Erythroblast (primary cell): Measurements from ENCODE around the gene ULK4.

Source experiments
- DNase-seq, 2 experiments: peaks; one replicate each; lab custom pipeline; 2025; lab: John Stamatoyannopoulos, UW
- GATA1 ChIP-seq: IDR thresholded peaks from 2 replicates; pipeline ENCODE4 v1.6.1; 2011; ENCODE audit warnings: low read depth, mild to moderate bottlenecking, control low read depth, low read length, moderate library complexity
- POLR2A ChIP-seq: IDR thresholded peaks from 2 replicates; pipeline ENCODE4 v1.6.1; 2011; ENCODE audit warnings: mild to moderate bottlenecking, low read length

Gene ULK4

DNA sequence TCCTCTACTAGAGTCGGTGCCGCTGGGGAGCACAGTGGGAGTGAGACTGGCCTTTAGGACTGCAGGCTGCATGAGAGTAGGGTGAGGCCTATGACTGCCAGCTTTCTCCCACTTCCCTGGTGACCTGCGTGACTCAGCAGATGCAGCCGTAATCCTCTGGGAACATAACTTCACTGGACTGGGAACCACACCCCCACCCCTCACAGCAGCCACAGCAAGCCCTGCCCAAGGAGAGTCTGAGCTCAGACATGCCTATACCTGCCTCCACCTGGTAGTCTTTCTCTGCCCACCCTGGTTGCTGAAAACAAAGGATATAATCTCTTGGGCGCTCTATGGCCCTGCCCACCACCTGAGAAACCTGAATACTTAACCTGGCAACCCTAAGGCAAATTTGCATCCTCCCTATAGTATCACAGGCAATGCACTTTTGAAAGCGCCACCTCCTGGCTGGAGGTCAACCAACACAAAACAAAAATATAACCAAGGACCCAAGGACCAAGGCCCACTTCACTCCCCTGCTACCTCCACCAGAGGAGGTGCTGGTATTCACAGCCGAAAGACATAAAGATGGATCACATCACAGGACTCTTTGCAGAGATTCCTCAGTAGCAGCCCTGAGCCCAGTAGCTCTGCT lies 453.7 kb downstream of the ULK4 start:
- DNase-seq = no peak
- no peak for TF ChIP-seq POLR2A
- TF ChIP-seq GATA1 = no peak

DNA sequence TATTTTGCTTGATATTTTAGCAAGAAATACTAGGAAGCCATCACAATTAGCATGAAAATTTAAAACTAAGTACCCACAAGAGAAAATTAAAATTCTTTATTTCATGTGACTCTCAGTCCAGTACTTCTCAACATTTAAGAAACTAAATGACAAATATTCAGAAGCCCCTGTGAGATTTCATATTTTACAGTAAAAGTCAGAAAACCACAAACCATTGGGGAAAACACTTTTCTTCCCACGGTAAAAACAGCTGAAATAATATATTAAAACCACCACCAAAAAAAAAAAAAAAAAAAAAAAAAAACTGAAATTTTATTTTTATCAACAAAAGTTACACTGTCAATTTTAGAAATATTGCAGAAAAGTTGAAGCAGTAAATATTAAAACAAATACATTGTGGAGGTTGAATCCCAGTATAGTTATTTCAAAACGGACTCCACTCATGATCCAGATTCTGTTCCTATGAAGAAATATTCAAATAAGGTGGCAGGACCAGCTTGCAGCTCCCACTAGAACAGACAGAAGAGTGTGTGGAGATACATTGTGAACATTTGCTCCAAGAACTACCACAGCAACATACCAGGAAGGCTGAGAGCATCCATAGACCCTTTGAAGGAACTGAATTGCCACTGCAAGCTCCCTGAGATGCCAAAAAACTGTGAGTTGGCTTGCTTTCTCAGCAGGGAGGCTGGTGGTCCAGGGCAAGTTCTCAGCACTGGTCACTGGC lies 454.4 kb downstream of the ULK4 start:
- TF ChIP-seq POLR2A (no peak), GATA1 (no peak)
- DNase-seq = no peak

DNA sequence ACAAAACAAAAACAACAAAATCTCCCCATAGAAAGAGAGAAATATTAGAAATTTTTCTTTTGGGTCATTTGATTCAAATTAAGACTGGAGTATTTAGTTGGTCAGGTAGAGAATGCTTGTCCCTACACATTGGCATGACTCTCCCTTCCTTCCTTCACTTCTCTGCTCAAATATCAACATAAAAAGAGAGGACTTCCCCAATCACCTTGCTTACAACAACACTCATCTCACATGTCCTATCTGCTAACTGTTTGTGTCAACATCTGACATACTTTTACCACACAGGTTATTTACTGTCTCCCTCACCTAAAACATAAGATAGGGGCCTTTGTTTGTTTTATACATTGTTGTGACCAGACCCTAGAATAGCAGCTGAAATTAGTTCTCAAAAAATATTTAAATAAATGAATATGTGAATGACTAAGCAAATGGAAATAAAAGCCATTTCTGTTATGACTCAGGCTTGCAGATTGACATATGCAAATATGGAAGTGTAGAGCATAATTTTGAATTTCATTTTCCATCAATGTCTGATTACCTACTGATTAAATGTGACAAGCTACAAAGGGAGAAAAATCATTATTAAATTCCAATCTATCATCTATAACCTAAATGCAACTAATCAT lies 457.8 kb downstream of the ULK4 start:
- TF ChIP-seq POLR2A (no peak), GATA1 (no peak)
- DNase-seq = no peak

DNA sequence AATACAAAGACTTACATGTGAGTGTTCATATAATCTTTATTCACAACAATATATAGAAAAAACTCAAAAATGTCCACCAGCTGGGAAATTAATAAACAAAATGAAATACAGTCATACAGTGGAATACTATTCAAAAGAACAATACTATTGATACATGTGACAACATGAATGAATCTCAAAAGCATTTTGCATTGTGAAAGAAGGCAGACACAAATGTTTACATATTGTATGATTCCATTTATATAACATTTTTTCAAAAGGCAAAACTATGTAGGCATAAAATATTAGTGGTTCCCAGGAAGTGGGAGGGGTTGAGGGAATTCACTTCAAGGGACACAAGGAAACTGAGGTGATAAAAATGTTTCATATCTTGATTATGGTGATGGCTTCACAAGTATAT lies 459.4 kb downstream of the ULK4 start:
- no peak for TF ChIP-seq GATA1
- TF ChIP-seq POLR2A = no peak
- DNase-seq = no peak

DNA sequence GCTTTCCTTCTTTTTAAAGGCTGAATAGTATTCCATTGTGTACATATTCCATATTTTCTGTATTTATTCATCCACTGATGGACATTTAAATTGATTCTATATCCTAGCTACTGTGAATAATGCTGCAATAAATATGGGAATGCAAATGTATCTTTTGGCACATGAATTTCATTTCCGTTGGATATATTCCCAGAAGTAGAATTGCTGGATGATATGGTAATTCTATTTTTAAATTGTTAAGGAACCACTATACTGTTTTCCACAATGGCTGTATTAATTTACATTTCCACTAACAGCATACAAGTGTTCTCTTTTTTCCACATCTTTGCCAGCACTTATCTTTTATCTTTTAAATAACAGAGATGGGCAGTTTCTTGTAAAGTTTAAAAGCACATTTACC lies 459.9 kb downstream of the ULK4 start:
- DNase-seq = no peak
- no peak for TF ChIP-seq GATA1
- no peak for TF ChIP-seq POLR2A

DNA sequence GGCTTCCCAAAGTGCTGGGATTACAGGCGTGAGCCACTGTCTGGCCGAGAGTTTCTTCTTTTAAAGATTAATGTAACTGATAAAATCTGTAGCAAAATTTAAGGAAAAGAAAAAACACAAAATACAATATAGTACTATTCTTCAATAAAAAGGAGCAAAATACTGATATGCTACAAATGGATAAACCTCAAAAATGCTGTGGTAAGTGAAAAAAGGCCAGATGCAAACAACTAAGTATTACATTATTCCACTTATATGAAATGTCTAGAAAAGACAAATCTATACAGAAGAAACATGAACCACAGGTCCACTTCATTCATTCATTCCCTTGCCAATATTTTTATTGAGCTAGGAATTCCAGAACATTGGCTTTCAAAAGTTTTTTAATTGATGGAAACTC lies 463.1 kb downstream of the ULK4 start:
- DNase-seq = no peak
- no peak for TF ChIP-seq POLR2A
- TF ChIP-seq GATA1 = no peak

DNA sequence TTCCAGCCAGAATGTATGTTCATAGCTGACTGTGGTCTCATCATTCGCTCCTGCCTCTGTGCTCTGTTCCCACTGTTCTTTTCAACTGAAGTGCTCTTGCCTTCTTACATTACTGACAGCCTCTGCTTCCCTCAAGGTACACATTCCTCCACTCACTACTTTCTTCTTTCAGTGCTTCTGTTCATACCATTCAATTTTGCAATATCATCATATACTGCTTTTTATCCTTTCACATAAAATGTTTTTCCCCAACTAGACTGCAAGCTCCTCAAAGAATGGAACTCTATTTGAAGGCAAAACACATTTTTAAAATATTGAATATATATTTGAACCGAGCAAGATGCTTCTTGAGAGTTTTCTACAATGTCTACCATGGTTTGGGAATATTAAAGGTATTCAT lies 471.5 kb downstream of the ULK4 start:
- TF ChIP-seq POLR2A = no peak
- DNase-seq = no peak

DNA sequence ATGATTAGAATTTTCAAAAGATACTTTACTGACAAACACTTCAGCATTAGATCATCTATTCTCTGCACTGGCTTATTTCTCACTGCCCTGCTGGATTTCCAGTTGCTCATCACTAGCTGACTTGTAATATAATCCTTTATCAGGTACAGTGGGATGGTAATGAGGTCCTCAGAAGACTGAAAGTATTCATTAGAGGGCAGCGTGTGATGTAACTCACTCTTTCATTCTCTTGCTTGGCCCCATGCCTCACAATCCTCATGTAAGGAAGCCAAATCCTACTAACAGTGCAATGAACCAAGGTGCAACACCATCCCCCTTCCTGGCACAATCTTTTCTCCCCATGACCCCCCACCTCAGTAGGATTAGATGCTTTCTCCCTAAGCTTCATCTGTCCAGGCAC lies 472.7 kb downstream of the ULK4 start:
- TF ChIP-seq GATA1 (no peak), POLR2A (no peak)
- no peak for DNase-seq

DNA sequence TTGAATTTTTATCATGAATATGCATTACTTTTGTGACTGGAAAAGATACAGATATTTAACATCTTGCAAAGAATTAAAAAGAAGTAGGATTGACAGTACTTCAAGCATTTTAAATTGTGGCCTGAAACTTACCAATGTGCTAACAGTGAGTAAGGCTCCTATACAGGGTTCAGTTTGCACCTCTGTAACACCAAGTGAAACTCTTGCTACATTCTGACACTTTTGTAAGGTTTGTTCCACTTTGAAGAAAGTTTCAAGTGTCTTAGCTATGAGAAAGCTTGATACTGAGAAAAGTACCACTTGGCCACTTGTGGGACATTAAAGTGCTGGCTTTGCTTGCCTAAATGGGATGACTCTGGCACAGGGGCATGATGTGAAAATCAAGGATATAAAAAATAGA lies 473.4 kb downstream of the ULK4 start:
- DNase-seq = no peak
- no peak for TF ChIP-seq POLR2A
- no peak for TF ChIP-seq GATA1

DNA sequence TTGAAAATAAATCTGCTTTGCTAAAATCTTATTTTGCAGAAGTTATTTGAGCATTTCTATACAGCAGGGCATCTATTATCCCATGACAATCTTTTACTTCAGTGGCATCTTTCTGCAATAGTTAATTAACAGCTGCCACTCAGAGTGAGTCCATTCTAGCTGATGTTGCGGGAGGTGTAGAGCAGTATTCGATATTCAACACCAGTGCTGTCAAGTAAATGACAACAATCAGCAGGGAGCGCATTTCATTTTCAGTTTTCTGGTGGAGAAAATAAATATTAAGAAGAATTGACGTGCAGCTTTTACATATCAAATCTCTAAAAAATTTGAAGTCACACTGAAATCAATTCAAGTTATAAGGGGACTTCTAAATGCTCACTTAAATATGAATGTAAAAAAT lies 476.4 kb downstream of the ULK4 start:
- TF ChIP-seq GATA1 (no peak), POLR2A (no peak)

DNA sequence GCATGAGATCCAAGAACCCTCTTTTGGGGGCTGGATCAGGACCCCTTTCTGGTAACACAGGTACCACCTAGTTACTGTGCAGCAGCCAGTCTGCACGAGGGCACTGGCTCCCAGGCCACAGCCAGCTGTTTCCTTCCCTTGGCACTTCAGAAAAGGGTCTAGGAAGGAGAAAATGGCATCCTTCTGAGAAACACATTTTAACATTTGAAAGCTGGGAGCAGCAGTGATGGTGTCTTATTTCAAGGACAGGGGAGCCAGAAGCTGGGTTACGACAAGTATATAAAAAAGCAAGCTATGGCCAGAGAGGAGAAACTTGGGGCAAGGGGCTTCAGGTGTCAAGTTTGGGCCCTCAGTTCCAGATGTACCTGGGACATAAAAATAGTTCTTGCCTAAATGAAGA lies 479.8 kb downstream of the ULK4 start:
- no peak for DNase-seq

More for the DNA sequence above, 476.4 kb downstream of the ULK4 start:
- DNase-seq = no peak

DNA sequence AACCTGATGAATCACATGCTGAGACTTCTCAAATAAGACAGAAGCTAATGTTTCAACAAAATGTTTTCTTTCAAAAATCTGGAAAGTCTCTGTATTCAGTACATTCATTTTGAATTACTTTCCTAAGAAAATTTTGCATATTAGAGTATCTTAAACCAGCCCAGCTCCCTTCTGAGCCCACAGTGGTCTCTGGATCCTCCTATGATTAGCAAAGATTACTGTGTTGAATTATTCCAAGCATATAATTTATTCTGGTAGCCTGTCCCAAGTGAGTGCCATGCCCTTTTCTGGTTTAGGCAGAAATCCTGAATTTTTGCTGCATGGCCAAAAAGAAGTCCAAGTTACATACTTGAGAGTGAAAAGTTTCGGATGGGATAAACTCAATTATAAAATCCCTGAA lies 483.6 kb downstream of the ULK4 start:
- no peak for DNase-seq
- TF ChIP-seq POLR2A = no peak
- no peak for TF ChIP-seq GATA1

More for the DNA sequence above, 479.8 kb downstream of the ULK4 start:
- TF ChIP-seq GATA1 (no peak), POLR2A (no peak)

DNA sequence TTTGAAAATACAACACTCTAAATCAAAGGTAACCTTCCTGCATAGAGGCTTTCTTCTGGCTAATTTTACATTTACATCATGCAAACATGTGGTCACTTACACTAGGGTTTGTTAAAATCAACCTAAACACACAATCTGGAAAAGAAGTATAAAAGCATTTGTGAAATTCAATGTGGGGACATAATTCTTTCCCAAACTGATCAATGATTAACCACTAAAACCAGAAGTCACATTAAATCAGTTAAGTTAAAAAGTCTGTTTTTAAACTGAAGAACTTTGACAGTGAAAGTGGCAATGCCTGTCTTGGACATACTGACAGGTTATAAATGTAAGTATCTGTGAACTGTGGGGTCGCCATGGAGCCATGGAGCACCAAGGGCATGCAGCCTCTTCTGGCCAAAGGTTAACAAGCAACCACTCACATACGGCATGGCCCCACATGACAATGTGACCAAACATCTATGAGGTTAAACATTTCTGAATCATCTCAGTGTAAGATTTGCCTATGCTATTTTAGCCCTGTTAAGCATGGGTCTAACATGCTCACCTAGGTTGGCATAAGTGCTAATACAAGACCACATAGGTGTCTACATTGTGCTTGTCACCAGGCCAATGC lies 484.4 kb downstream of the ULK4 start:
- DNase-seq = no peak
- TF ChIP-seq POLR2A = no peak

DNA sequence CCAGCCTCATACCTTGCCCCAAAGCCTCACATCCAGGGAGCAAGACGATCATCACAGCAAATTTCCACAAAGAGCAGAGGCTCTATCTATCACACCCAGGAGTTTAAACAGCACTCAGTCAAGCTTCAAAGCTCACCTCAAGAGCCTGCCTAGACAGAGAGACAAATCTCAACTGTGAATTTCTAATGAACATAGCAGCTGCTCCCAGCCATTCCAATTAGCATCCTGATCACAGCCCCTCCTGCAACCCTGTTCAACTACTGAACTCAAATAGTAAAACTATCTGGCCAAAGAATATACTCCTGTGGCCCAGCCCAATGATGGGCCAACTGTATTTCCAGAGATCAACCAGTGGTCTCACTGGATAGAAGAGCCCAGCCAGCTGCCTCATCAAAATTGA lies 492.8 kb downstream of the ULK4 start:
- DNase-seq = no peak
- TF ChIP-seq POLR2A (no peak), GATA1 (no peak)
